ENCODE measurements around the gene EXOC4.

DNA sequence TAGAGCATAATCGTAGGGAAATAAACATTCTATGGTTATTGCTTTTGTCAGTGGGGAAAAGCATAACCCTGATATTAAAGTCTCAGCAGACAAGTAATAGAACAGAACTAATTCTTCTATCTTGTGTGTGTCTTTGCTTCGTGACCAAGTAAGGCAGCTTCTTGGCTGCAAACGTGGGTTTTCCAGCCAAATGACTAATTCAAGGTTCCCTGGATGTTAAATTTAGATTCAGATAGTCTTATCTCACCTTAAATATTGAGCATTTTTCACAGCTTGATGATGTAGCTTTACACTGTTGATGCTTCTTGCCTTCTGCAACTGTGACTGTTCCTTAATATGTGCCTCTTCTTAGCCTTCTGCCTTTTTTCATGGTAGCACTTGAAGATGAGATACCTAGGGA lies 113.0 kb downstream of the EXOC4 start:
- TF ChIP-seq, protein P1, sequence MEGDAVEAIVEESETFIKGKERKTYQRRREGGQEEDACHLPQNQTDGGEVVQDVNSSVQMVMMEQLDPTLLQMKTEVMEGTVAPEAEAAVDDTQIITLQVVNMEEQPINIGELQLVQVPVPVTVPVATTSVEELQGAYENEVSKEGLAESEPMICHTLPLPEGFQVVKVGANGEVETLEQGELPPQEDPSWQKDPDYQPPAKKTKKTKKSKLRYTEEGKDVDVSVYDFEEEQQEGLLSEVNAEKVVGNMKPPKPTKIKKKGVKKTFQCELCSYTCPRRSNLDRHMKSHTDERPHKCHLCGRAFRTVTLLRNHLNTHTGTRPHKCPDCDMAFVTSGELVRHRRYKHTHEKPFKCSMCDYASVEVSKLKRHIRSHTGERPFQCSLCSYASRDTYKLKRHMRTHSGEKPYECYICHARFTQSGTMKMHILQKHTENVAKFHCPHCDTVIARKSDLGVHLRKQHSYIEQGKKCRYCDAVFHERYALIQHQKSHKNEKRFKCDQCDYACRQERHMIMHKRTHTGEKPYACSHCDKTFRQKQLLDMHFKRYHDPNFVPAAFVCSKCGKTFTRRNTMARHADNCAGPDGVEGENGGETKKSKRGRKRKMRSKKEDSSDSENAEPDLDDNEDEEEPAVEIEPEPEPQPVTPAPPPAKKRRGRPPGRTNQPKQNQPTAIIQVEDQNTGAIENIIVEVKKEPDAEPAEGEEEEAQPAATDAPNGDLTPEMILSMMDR (IDR thresholded peaks at IDR 0.05), result no peak
- no peak for TF ChIP-seq POLR2AphosphoS5 (IDR thresholded peaks at IDR 0.05)
